GM12872 (cell line): Measurements from ENCODE around the gene NRIP2.
A peak's percentile ranks its signal among the peaks of the same experiment; 100 is the strongest.

Source experiments
- TF ChIP-seq, protein P1 (sequence below): IDR thresholded peaks from 3 replicates; pipeline ENCODE4 v1.5.1; 2011; ENCODE audit warnings: low read depth, mild to moderate bottlenecking, low read length, moderate library complexity; ENCODE audit not compliant: insufficient read depth

The NRIP2 gene

DNA sequence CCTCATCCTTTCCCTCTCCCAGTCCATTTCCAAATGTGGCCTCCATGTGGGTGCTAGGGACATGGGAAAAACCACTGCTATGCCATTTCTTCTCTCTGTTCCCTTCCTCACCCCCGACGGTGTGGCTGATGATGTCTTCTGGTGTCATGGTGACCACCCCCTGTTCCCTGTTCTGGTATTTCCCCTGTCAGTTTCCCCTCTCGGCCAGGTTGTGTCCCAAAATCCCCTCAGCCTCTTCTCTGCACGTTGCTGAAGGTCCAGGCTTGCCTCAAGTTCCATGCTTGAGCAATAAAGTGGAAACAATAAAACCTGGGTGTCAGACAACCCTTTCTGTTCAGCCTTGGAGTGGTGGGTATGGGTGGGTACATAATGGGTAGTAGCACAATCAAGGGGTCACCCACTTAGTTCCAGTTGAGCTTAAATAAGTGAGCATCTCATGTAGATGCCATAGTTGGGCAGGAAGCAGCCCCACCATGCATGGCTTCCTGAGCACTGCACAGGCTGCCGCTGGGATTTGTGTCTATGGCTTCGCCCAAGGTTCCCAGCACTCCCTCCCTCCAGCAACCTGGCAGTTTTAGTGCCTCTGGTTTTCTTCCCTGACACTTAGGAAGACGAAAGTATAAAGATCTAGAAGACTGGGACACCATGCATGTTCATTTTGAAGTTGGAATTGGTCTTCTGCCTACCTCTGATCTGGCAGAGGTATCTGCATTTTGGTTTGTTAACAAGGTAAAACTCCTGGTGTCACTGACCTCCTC lies 31.0 kb downstream of the NRIP2 start:
- TF ChIP-seq, protein P1, sequence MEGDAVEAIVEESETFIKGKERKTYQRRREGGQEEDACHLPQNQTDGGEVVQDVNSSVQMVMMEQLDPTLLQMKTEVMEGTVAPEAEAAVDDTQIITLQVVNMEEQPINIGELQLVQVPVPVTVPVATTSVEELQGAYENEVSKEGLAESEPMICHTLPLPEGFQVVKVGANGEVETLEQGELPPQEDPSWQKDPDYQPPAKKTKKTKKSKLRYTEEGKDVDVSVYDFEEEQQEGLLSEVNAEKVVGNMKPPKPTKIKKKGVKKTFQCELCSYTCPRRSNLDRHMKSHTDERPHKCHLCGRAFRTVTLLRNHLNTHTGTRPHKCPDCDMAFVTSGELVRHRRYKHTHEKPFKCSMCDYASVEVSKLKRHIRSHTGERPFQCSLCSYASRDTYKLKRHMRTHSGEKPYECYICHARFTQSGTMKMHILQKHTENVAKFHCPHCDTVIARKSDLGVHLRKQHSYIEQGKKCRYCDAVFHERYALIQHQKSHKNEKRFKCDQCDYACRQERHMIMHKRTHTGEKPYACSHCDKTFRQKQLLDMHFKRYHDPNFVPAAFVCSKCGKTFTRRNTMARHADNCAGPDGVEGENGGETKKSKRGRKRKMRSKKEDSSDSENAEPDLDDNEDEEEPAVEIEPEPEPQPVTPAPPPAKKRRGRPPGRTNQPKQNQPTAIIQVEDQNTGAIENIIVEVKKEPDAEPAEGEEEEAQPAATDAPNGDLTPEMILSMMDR, result no peak

DNA sequence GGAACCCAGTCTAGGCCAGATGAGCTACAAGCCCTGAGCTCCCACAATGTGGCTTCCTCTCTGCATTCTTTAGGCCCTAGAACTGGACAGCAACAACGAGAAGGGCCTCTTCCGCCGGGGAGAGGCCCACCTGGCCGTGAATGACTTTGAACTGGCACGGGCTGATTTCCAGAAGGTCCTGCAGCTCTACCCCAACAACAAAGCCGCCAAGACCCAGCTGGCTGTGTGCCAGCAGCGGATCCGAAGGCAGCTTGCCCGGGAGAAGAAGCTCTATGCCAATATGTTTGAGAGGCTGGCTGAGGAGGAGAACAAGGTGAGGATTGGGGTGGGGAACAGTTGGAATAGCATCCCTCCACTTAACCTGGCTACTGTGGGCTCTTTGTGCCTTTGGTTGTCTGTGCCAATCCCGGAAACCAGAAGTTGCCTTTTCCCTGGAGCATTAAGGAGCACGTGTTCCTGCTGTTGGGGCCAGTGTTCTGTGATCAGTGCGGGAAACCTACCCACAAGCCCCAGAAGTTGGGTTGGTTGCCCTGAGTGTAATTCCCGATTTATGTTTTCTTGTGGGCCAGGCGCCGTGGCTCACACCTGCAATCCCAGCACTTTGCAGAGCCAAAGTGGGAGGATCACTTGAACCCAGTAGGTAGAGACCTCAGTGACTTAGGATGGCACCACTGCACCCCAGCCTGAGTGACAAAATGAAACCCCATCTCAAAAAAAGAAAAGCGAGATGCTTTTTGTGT lies 33.6 kb downstream of the NRIP2 start:
- TF ChIP-seq, protein P1, result no peak

DNA sequence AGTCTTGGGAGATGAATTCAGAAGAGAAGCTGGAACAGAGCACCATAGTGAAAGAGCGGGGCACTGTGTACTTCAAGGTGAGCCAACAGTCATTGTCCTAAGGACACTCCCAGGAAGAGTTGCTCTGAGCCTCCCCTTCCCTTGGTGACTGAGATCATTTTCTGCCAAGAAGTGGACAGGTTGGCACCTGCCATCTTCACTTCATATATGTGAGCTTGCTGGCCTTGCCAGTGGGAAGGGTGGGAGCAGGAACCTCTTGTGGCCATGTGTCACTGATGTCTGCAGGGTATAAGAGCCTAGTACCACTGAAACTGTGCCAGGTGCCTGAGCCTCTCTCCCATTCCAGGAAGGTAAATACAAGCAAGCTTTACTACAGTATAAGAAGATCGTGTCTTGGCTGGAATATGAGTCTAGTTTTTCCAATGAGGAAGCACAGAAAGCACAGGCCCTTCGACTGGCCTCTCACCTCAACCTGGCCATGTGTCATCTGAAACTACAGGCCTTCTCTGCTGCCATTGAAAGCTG lies 34.7 kb downstream of the NRIP2 start:
- TF ChIP-seq, protein P1, result no peak

DNA sequence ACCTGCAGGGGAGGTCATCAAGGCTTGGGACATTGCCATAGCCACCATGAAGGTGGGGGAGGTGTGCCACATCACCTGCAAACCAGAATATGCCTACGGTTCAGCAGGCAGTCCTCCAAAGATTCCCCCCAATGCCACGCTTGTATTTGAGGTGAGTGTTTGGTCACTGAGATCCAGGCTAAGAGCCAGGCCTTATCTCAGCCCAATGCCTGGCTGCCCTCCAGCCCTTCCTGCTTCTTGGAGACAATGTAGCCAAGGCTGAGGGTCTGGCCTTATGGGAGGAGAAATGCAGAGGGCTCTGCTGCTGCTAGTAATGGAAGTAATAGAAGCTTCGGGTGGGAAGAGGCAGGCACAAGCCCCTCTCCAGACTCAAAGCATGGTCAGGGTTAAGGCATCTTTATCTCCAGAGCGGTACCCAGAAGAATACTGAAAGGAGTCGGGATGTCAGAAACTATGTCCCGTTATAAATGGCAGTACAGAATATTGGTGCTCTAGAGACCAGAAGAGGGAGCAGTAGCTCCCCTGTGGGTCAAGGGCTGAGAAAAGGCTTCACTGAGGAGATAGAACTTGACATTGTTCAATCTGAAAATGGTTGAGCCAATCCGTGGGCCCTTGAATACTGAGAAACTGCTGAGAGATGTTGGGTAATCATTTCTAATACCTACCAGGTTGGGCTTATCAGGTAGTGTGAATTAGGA lies 37.0 kb downstream of the NRIP2 start:
- TF ChIP-seq, protein P1, result peak; percentile 16; the same call in 1 of the 3 replicates

DNA sequence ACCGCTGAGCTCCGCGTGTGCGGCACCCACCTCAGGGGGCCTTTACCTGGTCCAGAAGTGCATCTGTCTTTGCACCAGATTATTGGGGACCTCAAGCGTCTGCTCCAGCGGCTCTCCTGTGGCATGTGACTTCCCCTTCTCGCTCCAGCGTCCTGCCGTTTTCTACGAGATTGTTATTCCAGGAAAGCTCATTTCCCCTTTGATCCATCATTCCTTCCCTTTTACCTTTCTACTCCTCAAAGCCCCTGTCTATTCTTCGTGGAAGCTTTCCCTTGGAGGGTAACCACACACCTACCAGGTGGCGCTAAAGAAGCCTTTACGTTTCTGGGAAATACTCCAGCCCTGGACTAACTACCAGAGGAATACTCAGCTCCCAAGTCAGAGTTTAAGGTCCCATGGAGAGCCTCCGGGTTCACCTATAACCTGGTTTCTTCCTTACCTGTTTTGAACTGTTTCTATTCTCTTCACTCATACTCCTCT lies 38.6 kb downstream of the NRIP2 start:
- TF ChIP-seq, protein P1, result no peak

DNA sequence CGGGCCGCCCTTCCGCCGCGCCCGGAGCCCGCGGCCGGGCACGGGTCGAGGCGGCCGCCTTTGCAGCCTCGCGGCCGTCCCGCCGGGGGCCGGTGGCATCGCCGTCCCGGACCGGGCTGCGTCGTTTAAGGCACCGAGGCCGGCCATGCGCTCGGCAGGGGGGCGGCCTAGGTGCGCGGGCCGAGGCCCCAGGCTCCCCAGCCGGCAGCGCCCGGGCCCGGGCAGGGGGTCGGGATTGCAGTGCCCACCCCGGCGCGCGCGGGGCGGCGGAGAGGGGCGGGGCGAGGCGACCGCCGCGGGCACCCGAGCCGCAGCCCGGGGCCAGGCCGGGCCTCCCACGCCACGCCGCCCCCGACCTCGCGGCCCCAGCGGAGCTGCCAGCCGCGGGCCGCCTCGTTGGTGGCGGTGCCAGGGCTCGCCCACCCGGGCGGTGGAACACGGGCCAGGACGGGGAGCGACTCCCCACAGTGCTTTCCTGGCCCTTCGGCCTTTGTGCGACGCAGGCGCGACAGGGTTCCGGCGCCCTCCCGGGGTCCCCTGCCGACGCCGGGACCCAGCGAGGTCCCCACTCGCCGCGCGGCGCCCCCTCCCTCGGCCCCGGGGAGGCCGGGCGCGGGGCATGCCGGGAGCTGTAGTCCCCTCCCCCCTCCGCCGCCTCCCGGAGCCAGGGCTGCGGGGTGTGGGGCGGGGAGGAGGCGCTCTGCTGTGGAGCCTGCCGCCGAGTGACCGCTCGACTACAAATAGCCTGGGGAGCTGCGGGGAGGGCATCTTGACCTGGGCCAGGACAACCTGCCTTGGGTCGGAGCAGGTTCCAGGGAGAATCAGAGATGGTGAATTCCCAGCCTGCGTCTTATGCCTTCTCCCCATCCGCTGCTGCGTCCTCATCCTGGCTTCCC lies 39.3 kb downstream of the NRIP2 start:
- TF ChIP-seq, protein P1, result no peak
